Activated gamma-delta T cell treated with anti-CD3 and anti-CD28 coated beads, Interleukin-2, amount 50 U/mL, for 16 hours (primary cell): Measurements from ENCODE around the gene RNF14.
"Not testable (repeated sequence)": the region's sequence is repeated elsewhere in the genome, so short reads cannot be mapped to it uniquely, and the experiment has no call there.

Experiments
- DNase-seq: peaks from one replicate; pipeline ENCODE4 v3.0.0-alpha.2; 2020; ENCODE audit warnings: low read depth

RNF14 gene

DNA sequence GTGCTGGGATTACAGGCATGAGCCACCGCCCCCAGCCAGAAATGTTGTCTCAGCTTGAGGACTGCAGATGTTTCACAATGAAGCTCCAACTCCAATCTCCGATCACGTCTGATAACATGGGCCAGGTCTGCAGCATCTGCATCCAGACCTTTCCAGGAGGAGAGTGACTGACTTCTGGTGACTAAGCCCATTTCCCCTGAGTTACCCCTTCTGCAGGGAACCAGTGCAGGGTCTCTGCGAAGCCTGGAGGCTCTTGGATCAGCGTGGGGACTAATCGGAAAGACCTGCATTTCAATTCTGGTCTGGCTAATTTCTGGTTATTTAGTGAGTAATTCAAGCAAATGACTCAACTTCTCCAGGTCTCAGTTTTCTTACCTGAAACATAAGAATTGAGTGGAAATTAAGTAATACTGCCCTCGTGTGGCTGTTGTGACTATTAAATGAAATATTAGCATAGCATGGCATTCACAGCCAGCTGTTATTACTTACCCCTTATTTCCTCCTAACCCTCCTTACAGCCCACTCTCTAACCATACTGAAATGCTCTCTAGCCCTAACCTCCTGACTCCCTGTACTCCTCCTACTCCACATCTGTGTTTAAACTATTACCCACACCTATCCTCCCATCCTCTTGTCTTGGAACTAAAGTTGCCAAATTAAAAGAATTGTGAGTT lies 46.1 kb downstream of the RNF14 start:
- no peak for DNase-seq

DNA sequence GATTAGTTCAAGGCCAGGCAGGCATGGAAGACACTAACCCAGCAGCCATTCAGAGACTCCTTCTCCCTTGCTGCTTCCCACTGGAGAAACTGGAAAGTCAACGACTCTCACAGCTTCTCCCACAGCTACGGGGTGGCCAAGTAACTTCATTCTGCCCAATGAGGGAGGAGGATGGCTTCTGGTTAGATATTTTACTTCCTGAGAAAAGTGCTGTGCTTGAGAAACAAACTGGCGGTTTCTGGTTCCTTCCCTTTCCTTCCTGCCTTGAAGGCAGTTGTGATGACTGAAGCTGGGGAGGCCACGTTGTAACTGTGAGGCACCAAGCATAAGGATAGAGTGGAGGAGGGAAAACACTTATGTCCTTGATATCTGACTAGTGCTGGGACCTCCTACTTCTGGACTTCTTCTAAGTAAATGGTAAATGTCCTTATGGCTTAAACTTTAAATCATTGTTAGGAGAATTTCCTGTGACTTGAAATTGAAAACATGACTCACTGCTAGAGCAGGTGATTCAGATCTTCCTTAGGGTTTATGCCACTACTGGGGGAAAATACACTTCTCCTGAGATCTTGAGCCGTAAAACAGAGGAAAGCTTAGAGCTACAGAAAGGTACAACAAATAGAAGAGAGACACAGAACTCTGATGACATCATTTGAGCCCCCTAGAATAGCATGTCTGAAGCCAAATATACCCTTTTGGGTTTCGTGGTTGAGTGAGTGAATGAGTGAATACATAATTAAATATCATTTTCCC lies 47.1 kb downstream of the RNF14 start:
- DNase-seq, result no peak

DNA sequence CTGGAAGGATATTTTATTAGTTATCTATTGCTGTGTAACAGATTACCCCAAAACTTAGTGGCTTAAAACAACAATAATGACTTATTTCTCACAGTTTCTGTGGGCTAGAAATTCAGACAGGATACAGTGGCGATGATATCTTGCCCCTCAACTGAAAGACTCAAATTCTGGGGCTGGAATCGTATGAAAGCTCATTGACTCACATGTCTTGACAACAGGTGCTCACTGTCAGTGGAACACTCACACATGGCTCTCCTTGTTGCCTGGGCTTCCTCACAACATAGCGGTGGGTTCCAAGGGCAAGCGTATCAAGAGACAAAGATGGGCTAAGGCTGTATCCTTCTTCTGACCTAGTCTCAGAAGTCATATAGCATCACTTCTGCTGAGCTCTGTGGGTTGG lies 47.7 kb downstream of the RNF14 start:
- no peak for DNase-seq

DNA sequence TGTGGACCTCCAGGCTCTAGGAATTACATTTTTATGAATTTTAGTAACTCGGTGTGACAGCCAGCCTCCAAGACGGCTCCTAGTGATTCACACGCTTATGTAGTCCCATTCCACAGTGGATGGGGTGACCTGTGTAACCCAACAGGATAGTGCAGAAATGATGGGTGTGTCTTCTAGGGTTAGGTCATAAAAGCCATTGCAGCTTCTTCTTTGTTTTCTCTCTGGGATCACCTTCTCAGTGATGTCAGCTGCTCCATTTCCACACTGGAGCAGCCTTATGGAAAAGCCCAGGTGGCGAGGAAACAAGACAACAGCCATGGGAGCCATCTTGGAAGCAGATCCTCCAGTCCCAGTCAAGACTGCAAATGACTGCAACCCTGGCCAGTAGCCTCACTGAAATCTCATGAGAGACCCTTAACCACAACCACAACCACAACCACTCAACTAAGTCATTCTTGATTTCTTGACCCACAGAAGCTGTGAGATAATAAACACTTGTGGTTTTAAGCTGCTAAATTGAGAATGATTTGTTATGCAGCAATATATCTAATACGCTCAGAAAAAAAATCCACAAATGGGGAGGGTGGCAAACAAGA lies 49.0 kb downstream of the RNF14 start:
- no peak for DNase-seq

DNA sequence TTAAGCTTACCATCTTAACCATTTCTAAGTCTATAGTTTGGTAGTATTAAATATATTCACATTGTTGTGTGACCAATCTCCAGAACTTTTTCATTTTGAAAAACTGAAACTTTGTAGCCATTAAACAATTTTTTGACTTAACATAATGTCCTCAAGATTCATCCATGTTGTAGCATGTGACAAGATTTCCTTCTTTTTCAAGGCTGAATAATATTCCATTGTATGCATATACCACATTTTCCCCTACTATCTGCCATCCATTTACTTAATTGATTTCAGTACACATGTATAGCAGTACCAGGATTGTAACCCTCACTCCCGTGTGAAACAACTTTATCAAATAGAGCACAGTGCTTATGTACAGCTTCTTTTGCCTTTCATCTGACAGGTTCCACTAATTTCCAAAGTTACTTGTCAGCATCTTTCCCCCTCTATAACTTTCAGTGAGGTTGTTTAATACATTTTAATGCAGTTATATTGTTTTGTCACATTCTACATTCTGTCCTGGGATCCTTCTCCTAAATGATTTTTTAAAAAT lies 51.3 kb downstream of the RNF14 start:
- no peak for DNase-seq

DNA sequence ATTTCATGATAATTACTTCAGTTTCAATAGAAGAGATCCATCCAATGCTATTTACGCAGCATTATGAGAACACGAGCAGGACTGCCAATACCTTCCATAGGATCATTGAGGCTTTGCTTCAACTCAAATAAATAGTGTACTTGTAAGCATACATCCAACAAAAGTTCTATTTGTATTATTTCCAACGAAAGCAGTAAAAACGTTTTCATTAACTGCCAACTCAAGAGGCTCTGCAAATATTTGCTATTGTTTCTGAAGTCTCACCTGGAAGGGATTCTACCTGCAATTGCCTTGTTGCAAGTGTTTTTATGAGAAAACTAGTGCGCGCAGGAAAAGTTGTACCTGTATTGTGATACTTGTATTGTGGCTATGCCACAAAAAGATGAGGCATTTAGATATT lies 54.9 kb downstream of the RNF14 start:
- DNase-seq, result no peak

DNA sequence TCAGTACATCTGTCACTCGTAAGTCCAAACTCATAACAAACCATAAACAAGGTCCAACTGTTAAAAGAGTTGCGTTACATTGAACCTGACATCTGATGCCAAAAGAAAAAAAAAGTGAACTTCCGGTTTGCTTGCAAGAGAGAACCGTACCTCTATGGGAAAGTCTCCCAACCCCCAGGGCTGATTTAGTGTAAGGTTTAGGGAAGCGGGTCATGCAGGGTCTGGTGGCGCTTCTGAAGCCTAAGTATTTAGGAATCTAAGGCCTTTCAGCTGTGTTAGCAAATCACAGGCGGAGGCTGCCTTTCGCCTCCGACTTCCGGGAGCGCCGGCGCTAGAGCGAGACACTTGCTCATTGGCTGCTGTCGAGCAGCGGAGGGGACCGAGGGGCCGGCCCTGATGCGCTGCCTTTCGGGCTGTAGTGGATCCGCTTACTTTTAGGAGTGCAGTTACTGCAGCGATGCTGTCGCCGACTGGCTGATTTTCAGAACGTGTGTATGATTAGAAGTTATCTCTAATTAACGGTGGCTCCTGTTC lies 55.9 kb downstream of the RNF14 start:
- peak; percentile 67 for DNase-seq

DNA sequence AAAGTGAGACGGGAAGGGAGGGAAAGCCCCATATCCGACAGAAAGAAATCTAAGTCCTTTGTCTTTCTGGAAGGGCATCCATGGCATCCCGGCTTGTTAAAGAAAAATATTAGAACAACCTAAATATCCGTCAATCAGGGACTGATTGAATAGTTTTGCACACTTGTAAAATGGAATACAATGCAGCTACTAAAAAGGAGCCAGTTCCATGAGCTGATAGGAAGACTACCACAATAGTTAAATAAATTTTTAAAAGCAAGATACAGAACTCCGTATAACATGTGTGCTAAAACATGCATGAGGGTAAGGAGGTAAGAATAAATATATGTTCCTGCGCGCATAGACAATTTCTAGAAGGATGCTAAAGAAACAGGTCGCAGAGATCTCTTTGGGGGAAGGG lies 56.7 kb downstream of the RNF14 start:
- DNase-seq, result no peak

DNA sequence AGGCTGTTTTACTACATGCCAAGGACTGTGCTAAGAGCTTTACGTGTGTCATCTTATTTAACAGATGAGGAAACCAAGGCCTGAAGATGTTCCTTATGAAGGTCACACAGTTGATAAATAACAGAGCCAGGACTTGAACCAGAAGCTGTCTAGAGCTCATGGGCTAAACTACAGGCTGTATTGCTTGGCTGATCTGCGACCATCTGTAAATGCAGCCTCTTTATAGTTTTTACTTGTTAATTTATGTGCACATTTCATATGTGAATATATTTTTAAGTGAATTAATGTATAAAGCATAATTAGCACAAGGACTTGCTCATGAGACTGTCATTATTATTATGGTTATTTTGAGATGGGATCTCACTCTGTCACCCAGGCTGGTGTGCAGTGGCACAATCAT lies 63.2 kb downstream of the RNF14 start:
- no peak for DNase-seq

DNA sequence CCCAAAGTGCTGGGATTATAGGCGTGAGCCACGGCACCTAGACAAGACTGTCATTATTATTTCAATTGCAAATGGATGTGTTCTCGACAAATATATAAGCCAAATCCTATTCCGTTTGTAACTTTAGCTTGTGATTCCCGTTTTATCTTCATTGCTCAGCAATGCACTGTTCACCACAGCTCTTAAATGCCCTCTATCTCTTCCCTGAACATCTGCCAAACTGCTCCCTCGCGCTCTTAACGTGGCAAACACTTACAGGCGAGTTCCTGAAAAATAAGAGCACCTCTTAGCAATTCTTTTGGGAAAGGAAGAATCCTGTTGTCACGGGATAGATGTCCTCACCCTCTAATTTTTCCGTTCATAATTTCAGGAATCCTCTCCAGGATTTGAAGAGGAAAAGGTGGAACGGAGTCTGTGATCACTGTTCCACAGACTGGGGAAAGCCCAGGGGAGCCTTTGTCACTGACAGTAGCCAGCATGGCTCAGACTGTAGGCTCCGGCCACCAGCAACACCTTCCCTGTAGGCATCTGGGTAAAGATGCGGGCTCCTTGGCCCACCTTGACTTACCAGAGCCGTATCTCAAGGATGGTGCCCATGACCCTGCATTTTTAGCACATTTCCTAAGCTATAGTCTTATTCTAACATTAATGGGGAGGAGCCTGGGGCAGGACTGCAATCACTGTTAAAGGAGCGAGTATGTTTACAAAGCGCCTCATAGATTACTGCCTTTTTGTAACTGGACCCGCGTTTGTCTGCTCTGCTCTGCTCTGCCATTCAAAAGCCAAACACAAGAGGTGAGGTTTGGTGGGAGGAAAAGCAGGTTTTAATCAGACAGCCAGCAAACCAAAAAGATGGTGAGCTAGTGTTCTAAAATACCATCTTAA lies 64.1 kb downstream of the RNF14 start:
- no peak for DNase-seq

DNA sequence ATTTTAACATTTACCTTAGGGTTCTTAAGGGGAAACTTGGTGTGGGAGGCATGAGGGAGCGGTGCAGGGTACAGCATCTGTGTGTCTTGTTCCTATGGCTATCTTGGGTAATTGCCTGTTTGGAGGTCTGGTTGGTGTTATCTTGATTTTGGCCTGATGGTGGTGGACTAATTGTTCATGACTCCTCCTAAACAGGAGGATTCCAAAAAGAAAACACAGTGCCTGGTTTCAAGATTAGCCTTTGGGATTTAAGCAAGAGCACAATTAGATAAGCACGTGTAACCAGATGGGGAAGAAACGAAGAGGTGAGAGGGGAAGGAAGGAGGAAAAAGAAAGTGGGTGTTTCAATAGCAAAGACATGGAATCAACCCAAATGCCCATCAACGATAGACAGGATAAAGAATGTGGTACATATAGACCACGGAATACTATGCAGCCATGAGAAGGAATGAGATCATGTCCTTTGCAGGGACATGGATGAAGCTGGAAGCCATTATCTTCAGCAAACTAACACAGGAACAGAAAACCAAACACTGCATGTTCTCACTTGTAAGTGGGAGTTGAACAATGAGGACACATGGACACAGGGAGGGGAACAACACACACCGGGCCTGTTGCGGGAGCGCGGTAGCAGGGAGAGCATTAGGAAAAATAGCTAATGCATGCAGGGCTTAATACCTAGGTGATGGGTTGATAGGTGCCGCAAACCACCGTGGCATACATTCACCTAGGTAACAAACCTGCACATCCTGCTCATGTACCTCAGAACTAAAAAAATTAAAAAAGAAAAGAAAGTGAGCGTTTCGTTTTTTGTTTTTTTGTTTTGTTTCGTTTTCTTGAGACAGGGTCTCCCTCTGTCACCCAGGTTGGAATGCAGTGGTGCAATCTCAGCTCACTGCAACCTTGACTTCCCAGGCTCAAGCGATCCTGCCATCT lies 65.0 kb downstream of the RNF14 start:
- not testable (repeated sequence) for DNase-seq

DNA sequence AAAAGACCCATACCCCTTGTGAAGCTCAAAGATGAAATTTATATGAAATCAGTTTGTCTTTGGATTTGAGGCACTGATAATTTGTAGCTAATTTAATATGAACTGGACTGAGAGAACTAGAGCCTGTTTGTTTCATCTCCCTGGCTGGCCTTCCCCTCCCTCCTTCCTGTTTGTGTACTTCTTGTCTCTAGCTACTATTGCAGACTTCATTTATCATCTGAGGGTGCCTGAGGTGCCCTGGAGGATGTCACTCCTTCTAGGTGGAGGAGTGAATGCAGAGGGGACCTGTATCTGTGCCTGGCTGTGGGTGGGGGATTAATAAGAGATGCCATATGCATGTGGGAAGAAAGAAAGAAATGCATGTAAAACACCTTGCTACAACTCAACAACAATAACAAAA lies 66.1 kb downstream of the RNF14 start:
- no peak for DNase-seq

DNA sequence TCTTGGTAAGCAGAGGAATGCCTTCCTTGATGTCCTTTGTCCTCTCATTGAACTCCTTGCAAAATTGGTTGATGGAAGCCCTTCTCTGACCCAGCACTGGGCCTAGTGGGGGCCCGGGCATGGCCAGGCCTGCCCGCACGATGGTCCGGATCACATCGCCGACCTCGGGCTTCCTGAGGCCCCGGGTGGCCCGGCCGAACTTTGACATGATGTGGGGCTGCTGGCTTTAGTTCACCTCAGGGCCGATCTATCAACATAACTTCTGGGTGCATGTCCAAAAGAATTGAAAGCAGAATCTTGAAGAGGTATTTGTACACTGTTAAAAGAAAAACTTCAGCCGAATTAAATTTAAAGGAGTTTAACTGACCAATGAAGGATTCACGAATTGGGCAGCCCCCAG lies 68.0 kb downstream of the RNF14 start:
- DNase-seq, result no peak

DNA sequence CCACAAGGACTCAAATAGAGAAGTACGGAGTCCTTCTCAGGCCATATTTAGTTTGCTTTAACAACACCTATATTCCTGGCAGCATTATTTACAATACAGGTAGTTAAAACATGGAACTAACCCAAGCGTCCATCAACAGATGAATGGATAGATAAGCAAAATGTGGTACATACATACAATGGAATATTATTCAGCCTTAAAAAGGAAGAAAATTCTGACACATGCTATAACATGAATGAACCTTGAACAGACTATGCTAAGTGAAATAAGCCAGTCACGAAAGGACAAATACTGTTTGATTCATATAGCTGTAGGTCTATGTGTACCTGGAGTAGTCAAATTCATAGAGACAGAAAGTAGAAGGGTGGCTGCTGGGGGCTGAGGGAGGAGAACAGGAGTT lies 68.7 kb downstream of the RNF14 start:
- DNase-seq, result not testable (repeated sequence)

DNA sequence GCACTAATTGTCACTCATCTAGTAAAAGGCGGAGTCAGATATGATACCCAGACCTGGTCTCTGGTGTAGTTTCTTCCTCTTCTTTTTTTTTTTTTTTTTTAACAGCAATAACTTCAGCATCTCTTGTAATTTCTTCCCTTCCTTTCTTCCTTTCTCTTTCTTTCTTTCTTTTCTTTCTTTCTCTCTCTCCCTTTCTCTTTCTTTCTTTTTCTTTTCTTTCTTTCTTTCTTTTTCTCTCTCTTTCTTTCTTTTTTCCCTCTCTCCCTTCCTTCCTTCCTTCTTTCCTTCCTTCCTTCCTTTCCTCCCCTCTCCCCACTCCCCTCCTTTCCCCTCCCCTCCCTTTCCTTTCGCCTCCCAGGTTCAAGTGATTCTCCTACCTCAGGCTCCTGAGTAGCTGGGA lies 69.8 kb downstream of the RNF14 start:
- DNase-seq, result no peak
